OCI-LY7 (cell line): ENCODE measurements around the gene TMPRSS6. TPM values are rescaled to one million over a fixed set of nuclear protein-coding genes. Genes with fewer than 3 reads are reported as not detected.

ENCODE experiments used
- BruUV-seq: library from RNA; stranded (reverse); fragments of 400-500 nt; replicated peaks from 2 replicates; lab custom pipeline; 2021; lab: Mats Ljungman, UMichigan
- CTCF ChIA-PET: fragments of 300-600 bp; sonication (Branson Sonifier 250); formaldehyde crosslinking; loops from one replicate; lab custom pipeline; 2022; ENCODE audit warnings: antibody characterized with exemption; ENCODE audit not compliant: unreplicated experiment; lab: Charles Lee
- POLR2A ChIA-PET: fragments of 300-600 bp; sonication (Branson Sonifier 250); formaldehyde crosslinking; loops from one replicate; lab custom pipeline; 2022; ENCODE audit warnings: antibody characterized with exemption; lab: Charles Lee
- DNase-seq: peaks from one replicate; pipeline ENCODE4 v3.0.0-alpha.2; 2015; ENCODE audit warnings: low spot score
- H2AFZ ChIP-seq: fragments of 200-600 bp; sonication (generic), shearing (Covaris generic); 2 replicates; pipeline ENCODE4 v1.6.1; 2014; ENCODE audit warnings: mild to moderate bottlenecking, antibody characterized with exemption, low read length, moderate library complexity
- H3K27ac ChIP-seq: fragments of 200-600 bp; sonication (generic); 2 replicates; pipeline ENCODE4 v1.5.1; 2014; ENCODE audit warnings: mixed run types, low read depth, mild to moderate bottlenecking, moderate library complexity, low read length, inconsistent platforms; ENCODE audit not compliant: poor library complexity, severe bottlenecking
- H3K36me3 ChIP-seq: fragments of 200-600 bp; sonication (generic); 2 replicates; pipeline ENCODE4 v1.6.1; 2014; ENCODE audit warnings: mild to moderate bottlenecking, antibody characterized with exemption, low read length, moderate library complexity, mixed read lengths; ENCODE audit not compliant: insufficient read depth
- H3K4me1 ChIP-seq: fragments of 200-600 bp; sonication (generic); 2 replicates; pipeline ENCODE4 v1.5.1; 2014; ENCODE audit warnings: mild to moderate bottlenecking, low read length; ENCODE audit not compliant: insufficient read depth, poor library complexity, severe bottlenecking
- H3K4me2 ChIP-seq: fragments of 200-600 bp; sonication (generic); 2 replicates; pipeline ENCODE4 v1.6.1; 2014; ENCODE audit warnings: mild to moderate bottlenecking, low read length
- H3K4me3 ChIP-seq: fragments of 200-600 bp; sonication (generic); 2 replicates; pipeline ENCODE4 v1.5.1; 2014; ENCODE audit warnings: mild to moderate bottlenecking, low read depth, low read length; ENCODE audit not compliant: poor library complexity, severe bottlenecking
- H3K79me2 ChIP-seq: fragments of 200-600 bp; sonication (generic); 2 replicates; pipeline ENCODE4 v1.6.1; 2016; ENCODE audit warnings: low read depth, mild to moderate bottlenecking, low read length, moderate library complexity, mixed read lengths; ENCODE audit not compliant: insufficient read depth
- H3K9me2 ChIP-seq: fragments of 200-600 bp; sonication (generic); 2 replicates; pipeline ENCODE4 v1.6.1; 2016; ENCODE audit warnings: mild to moderate bottlenecking, low read length, mixed read lengths; ENCODE audit not compliant: insufficient read depth
- H3K9me3 ChIP-seq: fragments of 200-600 bp; sonication (generic); 2 replicates; pipeline ENCODE4 v1.6.1; 2014; ENCODE audit warnings: mild to moderate bottlenecking, mixed run types, low read length, mixed read lengths
- H4K20me1 ChIP-seq: fragments of 200-600 bp; sonication (generic); 2 replicates; pipeline ENCODE4 v1.6.1; 2014; ENCODE audit warnings: mild to moderate bottlenecking, antibody characterized with exemption, low read length, moderate library complexity, mixed read lengths; ENCODE audit not compliant: insufficient read depth
- CTCF ChIP-seq: fragments of 200-600 bp; sonication (generic); conservative IDR thresholded peaks from 2 replicates; pipeline ENCODE4 v1.5.1; 2014; ENCODE audit warnings: mild to moderate bottlenecking, antibody characterized with exemption, low read length, moderate library complexity, mixed read lengths
- EZH2phosphoT487 ChIP-seq: fragments of 200-600 bp; sonication (generic); IDR thresholded peaks from 2 replicates; pipeline ENCODE4 v1.6.1; 2018; ENCODE audit warnings: low read depth, borderline replicate concordance, mild to moderate bottlenecking, mixed run types, antibody characterized with exemption, low read length, moderate library complexity, mixed read lengths
- intact Hi-C: fragments of 100-400 bp; cut with micrococcal nuclease; formaldehyde crosslinking; loops from one replicate; pipeline ENCODE4 v1.10.0; 2022; ENCODE audit not compliant: unreplicated experiment
- total RNA-seq, 2 experiments: library from RNA; depleted of rRNA in 1 of 2; stranded (reverse); fragments of >200 nt in 1 of 2; shearing (Covaris generic) in 1 of 2; gene quantifications; 2 replicates each; pipeline ENCODE4 v1.2.3, GENCODE V29; 2014 to 2022

The TMPRSS6 gene
- total RNA-seq, 2 experiments from 2014 or later, result not detected

DNA sequence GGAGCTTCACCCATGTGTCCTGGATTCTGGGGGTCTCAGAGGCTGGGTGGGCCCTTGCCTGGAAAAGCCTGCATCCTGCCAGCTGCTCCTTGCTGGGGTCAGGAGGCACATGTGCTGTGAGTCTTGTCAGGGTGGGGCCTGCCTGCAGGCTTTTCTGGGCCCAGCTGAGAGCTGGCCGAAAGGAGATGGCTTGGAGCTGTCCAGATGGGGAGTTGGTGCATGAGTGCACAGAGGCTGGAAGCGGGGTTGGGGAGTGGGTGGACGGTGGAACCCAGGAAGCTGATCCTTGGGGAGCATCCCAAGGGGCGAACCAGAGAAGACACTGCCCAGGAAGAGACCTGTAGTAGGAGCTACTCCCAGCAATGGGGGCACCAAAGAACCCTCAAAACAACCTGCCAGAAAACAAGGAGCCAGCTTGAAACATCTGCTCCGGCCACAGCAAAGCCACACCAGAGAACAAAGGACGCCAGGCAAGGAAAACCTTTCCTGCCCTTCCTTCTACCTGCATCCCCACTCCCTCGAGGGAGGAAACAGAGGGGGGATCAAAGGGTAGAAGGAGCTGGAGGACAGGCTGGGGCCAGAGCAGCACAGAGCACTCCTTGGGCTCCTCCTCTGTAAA is 66.2 kb downstream of the TMPRSS6 start:
- no peak overlapping the region for H2AFZ ChIP-seq
- H3K4me3 ChIP-seq, result no peak overlapping the region
- no peak for DNase-seq
- no peaks in the 10 kb centered on the region for H3K9me3 ChIP-seq
- ChIA-PET CTCF (interaction anchor here (0.6 kb wide), 1 partner anchor 257 kb away, joined by 3 read pairs; no protein-coding TSS in a partner anchor), POLR2A (interaction anchor here (0.5 to 1.6 kb wide), 3 partner anchors 13 to 367 kb away, joined by 3 to 6 read pairs (median 4); no protein-coding TSS in a partner anchor)
- H3K9me2 ChIP-seq, result no peaks in the 10 kb centered on the region
- no peak overlapping the region for H3K27ac ChIP-seq
- no TSS peak for BruUV-seq
- intact Hi-C loops, result no loop called here
- TF ChIP-seq CTCF (no peak), EZH2phosphoT487 (no peak)
- H3K4me2 ChIP-seq, result no peak overlapping the region
- H4K20me1 ChIP-seq, result no peaks in the 10 kb centered on the region
- no peaks in the 10 kb centered on the region for H3K79me2 ChIP-seq
- H3K36me3 ChIP-seq, result no peaks in the 10 kb centered on the region
- H3K4me1 ChIP-seq, result no peaks in the 10 kb centered on the region

DNA sequence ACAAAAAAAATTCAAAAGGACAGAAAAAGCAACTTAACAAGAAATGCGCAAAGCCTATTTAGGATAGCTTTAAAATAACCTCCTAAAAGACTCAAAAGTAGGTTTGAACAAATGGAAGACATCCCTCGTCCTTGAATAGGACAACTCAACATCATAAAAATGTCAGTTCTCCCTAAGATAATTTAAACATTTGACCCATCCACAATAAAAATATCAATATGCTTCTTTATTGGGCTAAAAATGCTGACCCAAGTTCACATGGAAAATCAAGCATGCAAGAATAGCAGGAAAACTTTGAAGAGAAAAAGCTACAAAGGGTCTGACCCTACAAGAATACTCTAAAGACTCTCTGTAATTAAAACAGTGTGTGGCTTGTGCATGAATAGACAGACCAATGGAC is 70.0 kb downstream of the TMPRSS6 start:
- no peak overlapping the region for H3K4me3 ChIP-seq
- no peak overlapping the region for H2AFZ ChIP-seq
- intact Hi-C loops, result no loop called here
- TF ChIP-seq CTCF (no peak), EZH2phosphoT487 (no peak)
- CTCF ChIA-PET, result no interaction called here
- H3K36me3 ChIP-seq, result no peaks in the 10 kb centered on the region
- BruUV-seq, result no TSS peak
- no peaks in the 10 kb centered on the region for H4K20me1 ChIP-seq
- no peak overlapping the region for H3K4me2 ChIP-seq
- H3K27ac ChIP-seq, result no peak overlapping the region
- no peaks in the 10 kb centered on the region for H3K9me3 ChIP-seq
- no peaks in the 10 kb centered on the region for H3K9me2 ChIP-seq
- no peaks in the 10 kb centered on the region for H3K4me1 ChIP-seq
- POLR2A ChIA-PET, result no interaction called here
- H3K79me2 ChIP-seq, result no peaks in the 10 kb centered on the region
- no peak for DNase-seq

DNA sequence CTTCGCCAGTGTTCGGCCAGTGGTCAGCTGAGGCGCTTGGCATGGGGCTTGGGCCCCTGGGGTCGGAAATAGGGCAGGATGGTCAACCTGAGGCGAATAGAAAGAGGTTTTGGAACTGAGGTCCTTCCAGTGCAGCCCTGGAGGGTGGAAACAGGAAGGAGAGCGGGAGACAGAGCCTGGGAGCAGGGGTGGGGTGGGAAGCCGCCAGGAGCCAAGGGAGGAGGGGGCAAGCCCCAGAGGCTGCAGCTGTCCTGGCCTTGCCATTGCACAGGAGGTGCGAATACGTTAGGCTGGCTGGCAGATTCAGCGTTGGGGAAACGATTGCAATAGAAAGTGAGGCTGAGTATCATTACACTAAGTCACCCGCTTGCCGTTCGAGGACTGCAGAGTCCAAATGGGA is 71.8 kb downstream of the TMPRSS6 start:
- H3K4me3 ChIP-seq, result no peak overlapping the region
- ChIA-PET POLR2A (no interaction called here), CTCF (no interaction called here)
- TF ChIP-seq CTCF (no peak), EZH2phosphoT487 (no peak)
- no peak for DNase-seq
- no peak overlapping the region for H2AFZ ChIP-seq
- no peak overlapping the region for H3K27ac ChIP-seq
- no peaks in the 10 kb centered on the region for H3K4me1 ChIP-seq
- H3K4me2 ChIP-seq, result no peak overlapping the region
- no peaks in the 10 kb centered on the region for H3K79me2 ChIP-seq
- H3K9me2 ChIP-seq, result no peaks in the 10 kb centered on the region
- no peaks in the 10 kb centered on the region for H3K9me3 ChIP-seq
- H3K36me3 ChIP-seq, result no peaks in the 10 kb centered on the region
- intact Hi-C loops, result no loop called here
- no TSS peak for BruUV-seq
- H4K20me1 ChIP-seq, result no peaks in the 10 kb centered on the region
